ENCODE measurements around the gene GALR3.

DNA sequence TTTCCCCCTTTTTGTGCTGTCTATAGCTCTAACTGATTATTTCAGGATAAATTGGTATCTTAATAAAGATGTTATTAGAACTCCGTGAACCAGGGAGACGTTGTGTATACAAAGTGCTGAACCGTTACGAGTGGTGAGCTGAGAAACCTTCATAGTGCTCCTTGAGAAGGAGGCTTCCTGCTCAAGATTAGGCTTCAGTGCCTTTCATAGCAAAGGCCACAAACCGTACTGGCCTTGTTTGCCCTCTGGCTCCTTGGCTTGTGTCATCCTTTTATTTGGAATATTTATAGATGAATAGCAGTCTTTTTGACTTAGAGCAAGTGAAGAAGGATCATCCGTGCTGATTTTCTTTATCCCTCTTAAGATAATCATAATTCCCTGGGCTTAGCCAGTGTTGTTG is 42.3 kb downstream of the GALR3 start:
- no peak for TF ChIP-seq POLR2A (IDR thresholded peaks at IDR 0.05)
- TF ChIP-seq, protein P1, sequence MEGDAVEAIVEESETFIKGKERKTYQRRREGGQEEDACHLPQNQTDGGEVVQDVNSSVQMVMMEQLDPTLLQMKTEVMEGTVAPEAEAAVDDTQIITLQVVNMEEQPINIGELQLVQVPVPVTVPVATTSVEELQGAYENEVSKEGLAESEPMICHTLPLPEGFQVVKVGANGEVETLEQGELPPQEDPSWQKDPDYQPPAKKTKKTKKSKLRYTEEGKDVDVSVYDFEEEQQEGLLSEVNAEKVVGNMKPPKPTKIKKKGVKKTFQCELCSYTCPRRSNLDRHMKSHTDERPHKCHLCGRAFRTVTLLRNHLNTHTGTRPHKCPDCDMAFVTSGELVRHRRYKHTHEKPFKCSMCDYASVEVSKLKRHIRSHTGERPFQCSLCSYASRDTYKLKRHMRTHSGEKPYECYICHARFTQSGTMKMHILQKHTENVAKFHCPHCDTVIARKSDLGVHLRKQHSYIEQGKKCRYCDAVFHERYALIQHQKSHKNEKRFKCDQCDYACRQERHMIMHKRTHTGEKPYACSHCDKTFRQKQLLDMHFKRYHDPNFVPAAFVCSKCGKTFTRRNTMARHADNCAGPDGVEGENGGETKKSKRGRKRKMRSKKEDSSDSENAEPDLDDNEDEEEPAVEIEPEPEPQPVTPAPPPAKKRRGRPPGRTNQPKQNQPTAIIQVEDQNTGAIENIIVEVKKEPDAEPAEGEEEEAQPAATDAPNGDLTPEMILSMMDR (IDR thresholded peaks at IDR 0.05) = no peak

Measured in right lobe of liver (tissue), 4 donors.